ENCODE data around the gene RERE. TPM values are rescaled to one million over a fixed set of nuclear protein-coding genes. Genes with fewer than 3 reads are reported as not detected.

Gene RERE
- total RNA-seq, 2 donors from 2014 or later, result 144 to 174 TPM

- no peaks in the 10 kb centered on the region for H3K9me3 ChIP-seq
- no peak for ATAC-seq (ENCODE audit: insufficient number of reproducible peaks, low FRiP score, low read depth)
- peak; percentile 13 for TF ChIP-seq CTCF (IDR thresholded peaks at IDR 0.05)
- no peak for DNase-seq (ENCODE audit: low spot score)
- H3K36me3 ChIP-seq, result no peaks in the 10 kb centered on the region
- peaks cover 57 to 80% of the 10 kb centered on the region in 2 donors for H3K4me1 ChIP-seq (ENCODE audit: control insufficient read depth in 1 of 2, low read depth in 2 of 2)
- no peak overlapping the region for H3K4me3 ChIP-seq
- H3K27ac ChIP-seq, result peak overlapping the region; percentile 91 to 92
- no peaks in the 10 kb centered on the region for H3K27me3 ChIP-seq (replicated peaks; ENCODE audit: insufficient read depth)
Observed at GRCh38 chr1:8374812-8375211, 442.6 kb downstream of the RERE start.

GRCh38 chr1:8374356-8374755 lies 443.1 kb downstream of the RERE start:
- Histone ChIP-seq H3K27ac (peak overlapping the region; percentile 91 to 92), H3K36me3 (no peaks in the 10 kb centered on the region), H3K4me1 (ENCODE audit: control insufficient read depth in 1 of 2, low read depth in 2 of 2) (peaks cover 53 to 77% of the 10 kb centered on the region in 2 donors), H3K27me3 (replicated peaks; ENCODE audit: insufficient read depth) (no peaks in the 10 kb centered on the region), H3K9me3 (no peaks in the 10 kb centered on the region), H3K4me3 (peak overlapping the region; percentile 61)
- ATAC-seq (ENCODE audit: insufficient number of reproducible peaks, low FRiP score, low read depth) (no peak), DNase-seq (ENCODE audit: low spot score) (no peak)
- no peak for TF ChIP-seq CTCF (IDR thresholded peaks at IDR 0.05)

- ATAC-seq (ENCODE audit: insufficient number of reproducible peaks, low FRiP score, low read depth) (peak; percentile 70), DNase-seq (ENCODE audit: low spot score) (no peak)
- Histone ChIP-seq H3K4me1 (ENCODE audit: control insufficient read depth in 1 of 2, low read depth in 2 of 2) (peaks cover 50 to 77% of the 10 kb centered on the region in 2 donors), H3K27ac (peak overlapping the region; percentile 91 to 92), H3K4me3 (peak overlapping the region; percentile 61), H3K36me3 (no peaks in the 10 kb centered on the region), H3K27me3 (replicated peaks; ENCODE audit: insufficient read depth) (no peaks in the 10 kb centered on the region), H3K9me3 (no peaks in the 10 kb centered on the region)
- TF ChIP-seq CTCF (IDR thresholded peaks at IDR 0.05), result no peak
Observed at GRCh38 chr1:8373581-8374241, 443.7 kb downstream of the RERE start.

- Histone ChIP-seq H3K27me3 (replicated peaks; ENCODE audit: insufficient read depth) (no peaks in the 10 kb centered on the region), H3K4me1 (ENCODE audit: control insufficient read depth in 1 of 2, low read depth in 2 of 2) (peaks cover 44 to 77% of the 10 kb centered on the region in 2 donors), H3K9me3 (no peaks in the 10 kb centered on the region), H3K36me3 (no peaks in the 10 kb centered on the region), H3K27ac (peak overlapping the region; percentile 91 to 92), H3K4me3 (peak overlapping the region; percentile 61)
- TF ChIP-seq CTCF (IDR thresholded peaks at IDR 0.05), result no peak
- ATAC-seq (ENCODE audit: insufficient number of reproducible peaks, low FRiP score, low read depth), result no peak
- DNase-seq (ENCODE audit: low spot score), result no peak
Observed at GRCh38 chr1:8373125-8373524, 444.3 kb downstream of the RERE start.

GRCh38 chr1:8371372-8371991 lies 446.0 kb downstream of the RERE start:
- TF ChIP-seq CTCF (IDR thresholded peaks at IDR 0.05), result no peak
- no peaks in the 10 kb centered on the region for H3K27me3 ChIP-seq (replicated peaks; ENCODE audit: insufficient read depth)
- DNase-seq (ENCODE audit: low spot score), result no peak
- H3K9me3 ChIP-seq, result no peaks in the 10 kb centered on the region
- no peak for ATAC-seq (ENCODE audit: insufficient number of reproducible peaks, low FRiP score, low read depth)
- H3K27ac ChIP-seq, result peak overlapping the region; percentile 91 to 92
- peaks cover 43 to 85% of the 10 kb centered on the region in 2 donors for H3K4me1 ChIP-seq (ENCODE audit: control insufficient read depth in 1 of 2, low read depth in 2 of 2)
- H3K4me3 ChIP-seq, result peak overlapping the region; percentile 14
- H3K36me3 ChIP-seq, result no peaks in the 10 kb centered on the region
